ENCODE data around the gene ITPK1.

The ITPK1 gene

DNA sequence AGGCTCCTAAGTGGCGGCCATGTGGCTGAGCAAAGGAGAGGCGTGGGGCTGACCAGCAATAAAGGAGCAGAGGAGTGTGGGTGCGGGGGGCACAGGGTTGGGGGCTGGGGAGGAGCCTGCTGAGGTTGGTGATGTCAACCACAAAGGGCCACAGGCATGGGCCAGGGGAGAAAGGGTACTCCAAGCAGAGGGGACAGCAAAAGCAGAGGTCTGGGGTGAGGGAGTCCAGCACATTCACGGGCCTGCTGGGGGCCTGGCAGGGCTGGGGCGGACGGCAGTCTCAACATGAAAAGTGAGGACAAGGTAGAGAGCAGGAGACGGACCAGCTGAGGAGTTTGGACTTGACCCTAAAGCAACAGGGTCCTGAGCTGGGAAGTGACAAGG lies 111.0 kb downstream of the ITPK1 start:
- Histone ChIP-seq H3K4me1 (ENCODE audit: control insufficient read depth, insufficient read depth, low read length) (peaks cover 2% of the 10 kb centered on the region; the same call in 1 of the 2 replicates), H3K9me3 (ENCODE audit: control insufficient read depth, insufficient read depth, low read depth, low read length) (no peaks in the 10 kb centered on the region), H3K4me3 (ENCODE audit: low read depth, low read length) (no peak overlapping the region), H3K36me3 (ENCODE audit: control insufficient read depth in 2 of 2, insufficient read depth in 1 of 2, low read length in 2 of 2) (no peaks in the 10 kb centered on the region), H3K27ac (ENCODE audit: extremely low read depth, low read depth, low read length) (no peak overlapping the region)
- ChIA-PET POLR2A (no interaction called here), CTCF (interaction anchor here (1.2 kb wide), 1 partner anchor 109 kb away, joined by 3 read pairs; no protein-coding TSS in a partner anchor)
- TF ChIP-seq ZNF530 (tag by site-specific recombination; IDR thresholded peaks at IDR 0.05; ENCODE audit: low read depth) (no peak), ZNF777 (tag by site-specific recombination; IDR thresholded peaks at IDR 0.05; ENCODE audit: borderline replicate concordance) (no peak)

DNA sequence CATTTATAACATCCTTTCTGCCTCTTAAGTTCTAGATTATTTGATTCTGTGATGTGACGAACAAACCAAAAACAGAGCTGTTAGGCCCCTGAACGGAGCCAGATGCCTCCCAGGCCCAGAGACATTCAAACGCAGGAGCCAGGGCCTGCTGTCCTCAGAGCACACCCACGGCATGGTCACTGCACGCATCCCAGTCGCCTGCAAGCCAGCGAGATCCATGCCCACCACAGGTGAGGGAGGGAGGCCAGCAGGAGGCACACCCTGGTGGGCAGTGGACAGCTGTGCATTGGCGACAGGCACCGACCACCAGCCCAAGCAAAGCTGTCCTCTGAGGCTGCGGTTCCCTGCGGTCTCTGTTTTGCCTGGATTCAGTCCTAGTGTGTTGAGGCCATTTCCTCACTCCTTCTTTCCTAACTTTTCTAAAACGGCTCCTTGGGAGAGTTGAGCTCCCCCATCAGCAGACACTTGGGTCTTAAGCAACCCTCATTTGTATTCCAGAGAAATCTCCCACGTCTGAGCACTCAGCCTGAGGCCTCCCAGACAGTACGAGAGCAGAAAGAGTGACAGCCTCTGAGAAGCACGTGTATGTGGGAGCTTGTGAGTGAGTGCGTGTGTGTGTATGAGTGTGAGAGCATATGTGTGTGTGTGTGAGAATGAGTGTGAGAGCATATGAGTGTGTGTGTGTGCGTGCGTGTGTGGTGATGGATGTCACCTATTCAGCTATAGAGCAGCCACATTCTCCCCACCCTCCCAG lies 111.6 kb downstream of the ITPK1 start:
- TF ChIP-seq, protein P1, sequence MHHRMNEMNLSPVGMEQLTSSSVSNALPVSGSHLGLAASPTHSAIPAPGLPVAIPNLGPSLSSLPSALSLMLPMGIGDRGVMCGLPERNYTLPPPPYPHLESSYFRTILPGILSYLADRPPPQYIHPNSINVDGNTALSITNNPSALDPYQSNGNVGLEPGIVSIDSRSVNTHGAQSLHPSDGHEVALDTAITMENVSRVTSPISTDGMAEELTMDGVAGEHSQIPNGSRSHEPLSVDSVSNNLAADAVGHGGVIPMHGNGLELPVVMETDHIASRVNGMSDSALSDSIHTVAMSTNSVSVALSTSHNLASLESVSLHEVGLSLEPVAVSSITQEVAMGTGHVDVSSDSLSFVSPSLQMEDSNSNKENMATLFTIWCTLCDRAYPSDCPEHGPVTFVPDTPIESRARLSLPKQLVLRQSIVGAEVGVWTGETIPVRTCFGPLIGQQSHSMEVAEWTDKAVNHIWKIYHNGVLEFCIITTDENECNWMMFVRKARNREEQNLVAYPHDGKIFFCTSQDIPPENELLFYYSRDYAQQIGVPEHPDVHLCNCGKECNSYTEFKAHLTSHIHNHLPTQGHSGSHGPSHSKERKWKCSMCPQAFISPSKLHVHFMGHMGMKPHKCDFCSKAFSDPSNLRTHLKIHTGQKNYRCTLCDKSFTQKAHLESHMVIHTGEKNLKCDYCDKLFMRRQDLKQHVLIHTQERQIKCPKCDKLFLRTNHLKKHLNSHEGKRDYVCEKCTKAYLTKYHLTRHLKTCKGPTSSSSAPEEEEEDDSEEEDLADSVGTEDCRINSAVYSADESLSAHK (tag by site-specific recombination; IDR thresholded peaks at IDR 0.05) = no peak
- TF ChIP-seq ZIC2 (tag by site-specific recombination; IDR thresholded peaks at IDR 0.05) = peak; percentile 63
- TF ChIP-seq ZFHX2 (tag by site-specific recombination; conservative IDR thresholded peaks at IDR 0.05) = peak; percentile 30; the same call in 1 of the 2 replicates
- no peaks in the 10 kb centered on the region for H3K36me3 ChIP-seq (ENCODE audit: control insufficient read depth in 2 of 2, insufficient read depth in 1 of 2, low read length in 2 of 2)
- ChIA-PET POLR2A (no interaction called here), CTCF (interaction anchor here (1.2 kb wide), 1 partner anchor 109 kb away, joined by 3 read pairs; no protein-coding TSS in a partner anchor)
- H3K9me3 ChIP-seq (ENCODE audit: control insufficient read depth, insufficient read depth, low read depth, low read length) = no peaks in the 10 kb centered on the region
- no peak overlapping the region for H3K27ac ChIP-seq (ENCODE audit: extremely low read depth, low read depth, low read length)
- H3K4me3 ChIP-seq (ENCODE audit: low read depth, low read length) = no peak overlapping the region
- H3K4me1 ChIP-seq (ENCODE audit: control insufficient read depth, insufficient read depth, low read length) = peaks cover 2% of the 10 kb centered on the region; the same call in 1 of the 2 replicates

DNA sequence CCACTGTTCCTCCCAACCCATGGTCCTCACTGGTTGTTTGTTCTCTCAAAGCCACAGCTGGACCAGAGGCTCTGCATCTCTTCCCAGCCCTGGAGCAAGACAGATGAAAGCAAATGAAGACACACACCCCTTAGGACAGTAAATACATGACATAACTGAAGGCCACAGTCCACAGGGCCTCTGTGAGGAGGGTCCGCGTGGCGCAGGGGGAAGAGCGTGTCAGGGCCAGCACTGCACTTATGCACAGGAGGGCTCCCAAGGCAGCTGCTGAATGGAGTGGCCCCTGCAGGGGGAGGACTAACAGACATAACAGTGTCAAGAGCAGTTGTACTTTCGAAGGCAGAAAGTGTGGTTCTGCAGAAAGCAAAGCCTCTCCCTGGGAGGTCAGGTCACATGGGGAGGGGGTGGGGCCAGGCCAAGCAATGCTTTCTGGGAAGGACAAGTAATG lies 112.8 kb downstream of the ITPK1 start:
- no peak overlapping the region for H3K27ac ChIP-seq (ENCODE audit: extremely low read depth, low read depth, low read length)
- ChIA-PET CTCF (interaction anchor here (0.6 kb wide), 1 partner anchor 132 kb away, joined by 3 read pairs; no protein-coding TSS in a partner anchor), POLR2A (no interaction called here)
- peaks cover 2% of the 10 kb centered on the region; the same call in 1 of the 2 replicates for H3K4me1 ChIP-seq (ENCODE audit: control insufficient read depth, insufficient read depth, low read length)
- H3K9me3 ChIP-seq (ENCODE audit: control insufficient read depth, insufficient read depth, low read depth, low read length) = no peaks in the 10 kb centered on the region
- peak; percentile 57 for TF ChIP-seq ZIC2 (tag by site-specific recombination; IDR thresholded peaks at IDR 0.05)
- TF ChIP-seq GLIS1 (tag by site-specific recombination; IDR thresholded peaks at IDR 0.05) = peak; percentile 54
- TF ChIP-seq ZNF544 (tag by site-specific recombination; IDR thresholded peaks at IDR 0.05) = no peak
- H3K36me3 ChIP-seq (ENCODE audit: control insufficient read depth in 2 of 2, insufficient read depth in 1 of 2, low read length in 2 of 2) = no peaks in the 10 kb centered on the region
- H3K4me3 ChIP-seq (ENCODE audit: low read depth, low read length) = no peak overlapping the region

DNA sequence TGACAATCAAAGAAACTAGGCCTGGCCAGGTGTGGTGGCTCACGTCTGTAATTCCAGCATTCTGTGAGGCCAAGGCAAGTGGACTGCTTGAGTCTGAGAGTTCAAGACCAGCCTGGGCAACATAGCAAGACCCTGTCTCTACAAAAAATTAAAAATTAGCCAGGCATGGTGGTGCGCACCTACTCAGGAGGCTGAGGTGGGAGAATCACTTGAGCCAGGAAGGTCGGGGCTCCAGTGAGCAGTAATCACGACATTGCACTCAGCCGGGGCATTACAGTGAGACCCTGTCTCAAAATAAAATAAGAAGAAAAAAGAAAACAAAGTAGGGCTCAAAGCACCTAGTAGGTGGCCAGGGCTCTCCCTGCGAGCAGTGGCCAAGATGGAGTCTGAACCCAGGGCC lies 113.7 kb downstream of the ITPK1 start:
- TF ChIP-seq ZNF121 (tag by site-specific recombination; IDR thresholded peaks at IDR 0.05) (peak; percentile 90), ZNF146 (tag by site-specific recombination; IDR thresholded peaks at IDR 0.05) (no peak)
- ChIA-PET POLR2A (no interaction called here), CTCF (no interaction called here)
- H3K4me3 ChIP-seq (ENCODE audit: low read depth, low read length) = no peak overlapping the region
- no peaks in the 10 kb centered on the region for H3K36me3 ChIP-seq (ENCODE audit: control insufficient read depth in 2 of 2, insufficient read depth in 1 of 2, low read length in 2 of 2)
- peaks cover 2% of the 10 kb centered on the region; the same call in 1 of the 2 replicates for H3K4me1 ChIP-seq (ENCODE audit: control insufficient read depth, insufficient read depth, low read length)
- no peaks in the 10 kb centered on the region for H3K9me3 ChIP-seq (ENCODE audit: control insufficient read depth, insufficient read depth, low read depth, low read length)
- H3K27ac ChIP-seq (ENCODE audit: extremely low read depth, low read depth, low read length) = no peak overlapping the region

DNA sequence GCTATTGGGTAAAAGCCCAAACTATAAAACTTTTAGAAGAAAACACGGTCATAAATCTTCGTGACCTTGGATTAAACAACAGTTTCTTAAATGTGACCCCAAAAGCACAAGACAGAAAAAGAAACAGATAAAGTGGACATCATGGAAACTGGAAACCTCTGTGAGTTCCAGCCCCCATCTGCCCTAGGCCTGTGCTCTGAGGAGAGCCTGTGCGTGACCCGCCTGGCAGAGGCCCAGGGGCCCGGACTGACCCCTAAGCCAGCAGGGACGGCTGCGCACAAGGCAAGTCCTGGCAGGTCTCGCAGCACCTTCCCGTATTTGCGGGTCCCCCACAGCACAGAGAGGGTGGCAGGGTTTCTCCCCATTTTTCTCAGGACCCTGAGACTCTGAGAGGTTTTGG lies 116.8 kb downstream of the ITPK1 start:
- Histone ChIP-seq H3K27ac (ENCODE audit: extremely low read depth, low read depth, low read length) (no peak overlapping the region), H3K4me3 (ENCODE audit: low read depth, low read length) (no peak overlapping the region), H3K36me3 (ENCODE audit: control insufficient read depth in 2 of 2, insufficient read depth in 1 of 2, low read length in 2 of 2) (no peaks in the 10 kb centered on the region), H3K9me3 (ENCODE audit: control insufficient read depth, insufficient read depth, low read depth, low read length) (no peaks in the 10 kb centered on the region), H3K4me1 (ENCODE audit: control insufficient read depth, insufficient read depth, low read length) (peaks cover 2% of the 10 kb centered on the region; the same call in 1 of the 2 replicates)
- ChIA-PET CTCF (interaction anchor here (0.7 kb wide), 1 partner anchor 44 kb away, joined by 3 read pairs; no protein-coding TSS in a partner anchor), POLR2A (no interaction called here)
- TF ChIP-seq ZFHX2 (tag by site-specific recombination; conservative IDR thresholded peaks at IDR 0.05) (no peak), ZNF138 (tag by site-specific recombination; IDR thresholded peaks at IDR 0.05; ENCODE audit: borderline replicate concordance) (no peak), ZNF544 (tag by site-specific recombination; IDR thresholded peaks at IDR 0.05) (no peak), ZNF624 (tag by site-specific recombination; IDR thresholded peaks at IDR 0.05) (no peak), SP3 (tag by site-specific recombination; IDR thresholded peaks at IDR 0.05) (no peak), ZNF37A (tag by site-specific recombination; IDR thresholded peaks at IDR 0.05) (no peak), GLIS2 (tag by site-specific recombination; IDR thresholded peaks at IDR 0.05) (no peak), HOXC10 (CRISPR knock-in tag; IDR thresholded peaks at IDR 0.05) (no peak)
- TF ChIP-seq, protein P2, sequence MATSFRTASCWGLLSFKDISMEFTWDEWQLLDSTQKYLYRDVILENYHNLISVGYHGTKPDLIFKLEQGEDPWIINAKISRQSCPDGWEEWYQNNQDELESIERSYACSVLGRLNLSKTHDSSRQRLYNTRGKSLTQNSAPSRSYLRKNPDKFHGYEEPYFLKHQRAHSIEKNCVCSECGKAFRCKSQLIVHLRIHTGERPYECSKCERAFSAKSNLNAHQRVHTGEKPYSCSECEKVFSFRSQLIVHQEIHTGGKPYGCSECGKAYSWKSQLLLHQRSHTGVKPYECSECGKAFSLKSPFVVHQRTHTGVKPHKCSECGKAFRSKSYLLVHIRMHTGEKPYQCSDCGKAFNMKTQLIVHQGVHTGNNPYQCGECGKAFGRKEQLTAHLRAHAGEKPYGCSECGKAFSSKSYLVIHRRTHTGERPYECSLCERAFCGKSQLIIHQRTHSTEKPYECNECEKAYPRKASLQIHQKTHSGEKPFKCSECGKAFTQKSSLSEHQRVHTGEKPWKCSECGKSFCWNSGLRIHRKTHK (tag by site-specific recombination; IDR thresholded peaks at IDR 0.05) = no peak
- TF ChIP-seq, protein P3, sequence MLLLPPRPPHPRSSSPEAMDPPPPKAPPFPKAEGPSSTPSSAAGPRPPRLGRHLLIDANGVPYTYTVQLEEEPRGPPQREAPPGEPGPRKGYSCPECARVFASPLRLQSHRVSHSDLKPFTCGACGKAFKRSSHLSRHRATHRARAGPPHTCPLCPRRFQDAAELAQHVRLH (tag by site-specific recombination; IDR thresholded peaks at IDR 0.05) = no peak
- TF ChIP-seq, protein P4, sequence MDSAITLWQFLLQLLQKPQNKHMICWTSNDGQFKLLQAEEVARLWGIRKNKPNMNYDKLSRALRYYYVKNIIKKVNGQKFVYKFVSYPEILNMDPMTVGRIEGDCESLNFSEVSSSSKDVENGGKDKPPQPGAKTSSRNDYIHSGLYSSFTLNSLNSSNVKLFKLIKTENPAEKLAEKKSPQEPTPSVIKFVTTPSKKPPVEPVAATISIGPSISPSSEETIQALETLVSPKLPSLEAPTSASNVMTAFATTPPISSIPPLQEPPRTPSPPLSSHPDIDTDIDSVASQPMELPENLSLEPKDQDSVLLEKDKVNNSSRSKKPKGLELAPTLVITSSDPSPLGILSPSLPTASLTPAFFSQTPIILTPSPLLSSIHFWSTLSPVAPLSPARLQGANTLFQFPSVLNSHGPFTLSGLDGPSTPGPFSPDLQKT (IDR thresholded peaks at IDR 0.05; ENCODE audit: borderline replicate concordance, low read depth, low read length) = no peak
